ENCODE results near the gene DNAJC13.

- TF ChIP-seq CTCF (IDR thresholded peaks at IDR 0.05; ENCODE audit: poor library complexity) (no peak), EZH2 (IDR thresholded peaks at IDR 0.05; ENCODE audit: borderline replicate concordance) (no peak)
These were observed 137.1 kb downstream of the DNAJC13 start for GRCh38 chr3:132554437-132554836.
